ENCODE results near the gene SLC4A4.

DNA sequence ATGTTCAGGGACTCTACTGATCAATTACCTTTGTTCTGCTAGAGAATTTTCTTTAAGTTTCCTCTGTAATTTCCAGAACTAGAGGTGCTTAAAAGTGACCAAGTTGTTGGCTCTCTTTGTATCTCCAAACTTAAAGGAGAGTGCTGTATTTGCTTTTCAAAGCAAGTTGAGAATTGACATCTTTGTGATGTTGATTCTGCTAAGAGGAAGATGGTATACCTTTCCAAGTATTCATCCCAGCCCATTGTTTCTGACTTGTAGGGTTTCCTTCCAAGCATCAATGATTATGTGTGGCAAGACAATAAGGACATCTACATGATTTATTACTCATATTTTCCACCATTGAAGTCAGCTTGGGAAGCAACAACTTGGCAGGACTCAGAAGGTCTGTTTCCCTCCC is 254.5 kb downstream of the SLC4A4 start:
- no peak for TF ChIP-seq POLR2A (IDR thresholded peaks at IDR 0.05; ENCODE audit: low read depth, low read length)
- TF ChIP-seq TCF7 (IDR thresholded peaks at IDR 0.05; ENCODE audit: borderline replicate concordance) = no peak
- TF ChIP-seq CTCF (IDR thresholded peaks at IDR 0.05 in 2 of 3, conservative IDR thresholded peaks at IDR 0.05 in 1 of 3; ENCODE audit: control insufficient read depth in 2 of 3, extremely low read depth in 1 of 3, insufficient read depth in 1 of 3, low read depth in 3 of 3, low read length in 3 of 3) = no peak
- TF ChIP-seq NR2C1 (IDR thresholded peaks at IDR 0.05) = no peak
- no peak for TF ChIP-seq SIN3A (IDR thresholded peaks at IDR 0.05; ENCODE audit: low read depth, low read length)
- TF ChIP-seq SMAD1 (IDR thresholded peaks at IDR 0.05; ENCODE audit: low read depth, partially characterized antibody) = no peak
- no peak for TF ChIP-seq SP1 (IDR thresholded peaks at IDR 0.05; ENCODE audit: low read depth, low read length)
- no peak for TF ChIP-seq EP300 (IDR thresholded peaks at IDR 0.05; ENCODE audit: borderline replicate concordance in 1 of 2, control insufficient read depth in 1 of 2, low read depth in 2 of 2, low read length in 2 of 2)
- no peak for TF ChIP-seq CBX3 (IDR thresholded peaks at IDR 0.05; ENCODE audit: borderline replicate concordance, low read depth)
- no peak for TF ChIP-seq ASH2L (IDR thresholded peaks at IDR 0.05; ENCODE audit: borderline replicate concordance, low read depth)
- no peak for TF ChIP-seq POLR2AphosphoS5 (IDR thresholded peaks at IDR 0.05; ENCODE audit: low read length)
- TF ChIP-seq JUND (IDR thresholded peaks at IDR 0.05; ENCODE audit: low read depth, low read length) = no peak
- TF ChIP-seq FOXM1 (IDR thresholded peaks at IDR 0.05; ENCODE audit: low read depth, low read length) = no peak
- TF ChIP-seq PAX8 (IDR thresholded peaks at IDR 0.05) = no peak

Measured in GM12878 (cell line).